ENCODE data around the gene FHOD1.

DNA sequence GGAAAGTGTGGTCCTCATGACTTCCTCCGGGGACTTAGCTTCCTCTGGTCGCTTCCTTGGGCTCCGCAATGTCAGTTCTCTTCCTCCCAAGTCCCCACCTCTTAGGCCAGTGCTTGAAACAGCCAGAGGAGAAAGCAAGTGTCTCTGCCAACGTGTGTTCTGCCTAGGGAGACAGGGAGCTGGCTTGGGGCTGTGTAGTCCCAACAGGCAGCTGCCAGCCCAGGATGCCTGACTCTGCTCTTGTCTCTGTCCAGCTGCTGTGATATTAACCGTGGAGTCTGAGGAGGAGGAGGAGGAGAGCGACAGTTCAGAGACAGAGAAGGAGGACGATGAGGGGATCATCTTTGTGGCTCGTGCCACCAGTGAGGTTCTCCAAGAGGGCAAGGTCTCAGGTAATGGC lies 18.6 kb upstream of the FHOD1 start:
- TF ChIP-seq POLR2A (IDR thresholded peaks at IDR 0.05), result no peak
- TF ChIP-seq, protein P1, sequence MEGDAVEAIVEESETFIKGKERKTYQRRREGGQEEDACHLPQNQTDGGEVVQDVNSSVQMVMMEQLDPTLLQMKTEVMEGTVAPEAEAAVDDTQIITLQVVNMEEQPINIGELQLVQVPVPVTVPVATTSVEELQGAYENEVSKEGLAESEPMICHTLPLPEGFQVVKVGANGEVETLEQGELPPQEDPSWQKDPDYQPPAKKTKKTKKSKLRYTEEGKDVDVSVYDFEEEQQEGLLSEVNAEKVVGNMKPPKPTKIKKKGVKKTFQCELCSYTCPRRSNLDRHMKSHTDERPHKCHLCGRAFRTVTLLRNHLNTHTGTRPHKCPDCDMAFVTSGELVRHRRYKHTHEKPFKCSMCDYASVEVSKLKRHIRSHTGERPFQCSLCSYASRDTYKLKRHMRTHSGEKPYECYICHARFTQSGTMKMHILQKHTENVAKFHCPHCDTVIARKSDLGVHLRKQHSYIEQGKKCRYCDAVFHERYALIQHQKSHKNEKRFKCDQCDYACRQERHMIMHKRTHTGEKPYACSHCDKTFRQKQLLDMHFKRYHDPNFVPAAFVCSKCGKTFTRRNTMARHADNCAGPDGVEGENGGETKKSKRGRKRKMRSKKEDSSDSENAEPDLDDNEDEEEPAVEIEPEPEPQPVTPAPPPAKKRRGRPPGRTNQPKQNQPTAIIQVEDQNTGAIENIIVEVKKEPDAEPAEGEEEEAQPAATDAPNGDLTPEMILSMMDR (IDR thresholded peaks at IDR 0.05), result no peak

Measured in lower leg skin (tissue), 3 donors.